Measurements from ENCODE around the gene MYH9.

DNA sequence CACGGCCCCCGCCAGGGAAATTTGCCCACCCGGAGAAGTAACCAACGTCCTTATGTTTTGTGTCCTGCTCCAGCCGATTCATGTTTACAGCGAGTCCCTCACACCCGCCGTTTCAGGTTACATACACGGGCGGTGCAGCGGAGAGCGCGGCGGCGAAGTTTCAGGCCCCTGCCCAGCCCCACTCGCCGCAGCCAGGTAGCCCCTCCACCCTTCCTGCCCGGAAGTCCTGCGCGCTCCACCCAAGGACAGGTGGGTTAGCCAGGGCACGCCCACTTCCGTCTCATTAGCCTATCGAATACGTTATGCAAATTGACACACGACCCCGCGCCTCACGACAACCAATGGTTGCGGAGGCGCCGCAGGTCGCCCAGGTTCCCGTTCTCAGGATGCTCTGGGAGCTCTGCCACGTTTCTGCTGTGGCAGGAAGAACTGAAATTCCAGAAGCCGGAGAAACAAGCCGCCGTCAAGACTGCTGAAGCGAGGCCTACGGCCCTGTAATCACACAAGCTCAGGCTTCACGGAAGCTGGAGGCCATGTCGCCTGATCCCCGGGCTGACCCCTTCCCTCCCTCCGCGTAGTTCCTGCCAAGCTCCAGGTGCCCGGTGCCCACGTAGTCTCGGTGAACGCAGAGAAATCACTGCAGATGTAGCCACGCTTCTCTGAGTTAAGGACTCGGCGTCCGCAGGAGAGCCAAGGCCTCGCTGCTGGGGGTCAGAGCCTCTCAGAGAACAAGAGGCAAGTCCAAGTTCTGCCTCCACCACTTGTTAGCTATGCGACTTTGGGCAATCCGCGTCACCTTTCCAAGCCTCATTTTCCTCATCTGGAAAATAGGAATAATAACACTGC is 22.4 kb upstream of the MYH9 start:
- peak; percentile 90 to 97 (median 95) for TF ChIP-seq POLR2A (IDR thresholded peaks at IDR 0.05)
- TF ChIP-seq, protein P1, sequence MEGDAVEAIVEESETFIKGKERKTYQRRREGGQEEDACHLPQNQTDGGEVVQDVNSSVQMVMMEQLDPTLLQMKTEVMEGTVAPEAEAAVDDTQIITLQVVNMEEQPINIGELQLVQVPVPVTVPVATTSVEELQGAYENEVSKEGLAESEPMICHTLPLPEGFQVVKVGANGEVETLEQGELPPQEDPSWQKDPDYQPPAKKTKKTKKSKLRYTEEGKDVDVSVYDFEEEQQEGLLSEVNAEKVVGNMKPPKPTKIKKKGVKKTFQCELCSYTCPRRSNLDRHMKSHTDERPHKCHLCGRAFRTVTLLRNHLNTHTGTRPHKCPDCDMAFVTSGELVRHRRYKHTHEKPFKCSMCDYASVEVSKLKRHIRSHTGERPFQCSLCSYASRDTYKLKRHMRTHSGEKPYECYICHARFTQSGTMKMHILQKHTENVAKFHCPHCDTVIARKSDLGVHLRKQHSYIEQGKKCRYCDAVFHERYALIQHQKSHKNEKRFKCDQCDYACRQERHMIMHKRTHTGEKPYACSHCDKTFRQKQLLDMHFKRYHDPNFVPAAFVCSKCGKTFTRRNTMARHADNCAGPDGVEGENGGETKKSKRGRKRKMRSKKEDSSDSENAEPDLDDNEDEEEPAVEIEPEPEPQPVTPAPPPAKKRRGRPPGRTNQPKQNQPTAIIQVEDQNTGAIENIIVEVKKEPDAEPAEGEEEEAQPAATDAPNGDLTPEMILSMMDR (IDR thresholded peaks at IDR 0.05): peak in 6 of 7 experiments; percentile 17 to 80 (median 60)
